Stomach (tissue), 4 donors: Measurements from ENCODE around the gene NCF4.

Experiments
- POLR2A ChIP-seq, 4 donors: fragments of 450-650 bp; IDR thresholded peaks; one replicate each; pipeline ENCODE4 v1.6.1; 2016; ENCODE audit warnings: antibody characterized with exemption in 4 of 4, control low read depth in 2 of 4, mild to moderate bottlenecking in 1 of 4, moderate library complexity in 1 of 4
- POLR2AphosphoS5 ChIP-seq, 3 donors: sonication (generic); formaldehyde crosslinking; IDR thresholded peaks; one replicate each; pipeline ENCODE4 v1.6.1; 2016; ENCODE audit warnings: antibody characterized with exemption in 3 of 3
- TF ChIP-seq, protein P1 (sequence below), 7 experiments: fragments of 450-650 bp in 4 of 7; fragments of 200-600 bp in 3 of 7; sonication (generic) in 3 of 7; IDR thresholded peaks; one replicate each; pipeline ENCODE4 v1.5.1; 2016 to 2019; ENCODE audit warnings: antibody characterized with exemption in 7 of 7, control low read depth in 2 of 7, mild to moderate bottlenecking in 1 of 7

DNA sequence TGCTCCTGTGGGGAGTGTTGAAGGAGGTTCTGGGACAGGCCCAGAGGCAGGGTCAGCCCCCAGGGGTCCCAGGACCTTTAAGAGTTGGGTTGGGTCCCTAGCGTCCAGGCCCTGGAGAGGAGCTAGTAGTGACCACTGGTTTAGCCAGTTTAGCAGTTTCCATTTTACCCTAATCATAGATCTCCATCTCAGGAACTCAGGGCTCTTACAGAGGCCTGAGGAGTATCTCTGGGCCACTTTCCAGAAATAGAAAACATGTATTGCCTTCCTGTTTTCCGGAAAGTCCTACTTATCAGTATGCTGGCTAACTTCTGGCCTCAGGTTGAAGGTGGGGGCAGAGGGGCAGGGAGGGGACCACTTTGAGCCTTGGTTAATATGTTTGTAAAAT lies 13.5 kb downstream of the NCF4 start:
- TF ChIP-seq, protein P1, sequence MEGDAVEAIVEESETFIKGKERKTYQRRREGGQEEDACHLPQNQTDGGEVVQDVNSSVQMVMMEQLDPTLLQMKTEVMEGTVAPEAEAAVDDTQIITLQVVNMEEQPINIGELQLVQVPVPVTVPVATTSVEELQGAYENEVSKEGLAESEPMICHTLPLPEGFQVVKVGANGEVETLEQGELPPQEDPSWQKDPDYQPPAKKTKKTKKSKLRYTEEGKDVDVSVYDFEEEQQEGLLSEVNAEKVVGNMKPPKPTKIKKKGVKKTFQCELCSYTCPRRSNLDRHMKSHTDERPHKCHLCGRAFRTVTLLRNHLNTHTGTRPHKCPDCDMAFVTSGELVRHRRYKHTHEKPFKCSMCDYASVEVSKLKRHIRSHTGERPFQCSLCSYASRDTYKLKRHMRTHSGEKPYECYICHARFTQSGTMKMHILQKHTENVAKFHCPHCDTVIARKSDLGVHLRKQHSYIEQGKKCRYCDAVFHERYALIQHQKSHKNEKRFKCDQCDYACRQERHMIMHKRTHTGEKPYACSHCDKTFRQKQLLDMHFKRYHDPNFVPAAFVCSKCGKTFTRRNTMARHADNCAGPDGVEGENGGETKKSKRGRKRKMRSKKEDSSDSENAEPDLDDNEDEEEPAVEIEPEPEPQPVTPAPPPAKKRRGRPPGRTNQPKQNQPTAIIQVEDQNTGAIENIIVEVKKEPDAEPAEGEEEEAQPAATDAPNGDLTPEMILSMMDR (IDR thresholded peaks at IDR 0.05), result no peak
- TF ChIP-seq POLR2AphosphoS5 (IDR thresholded peaks at IDR 0.05) (no peak), POLR2A (IDR thresholded peaks at IDR 0.05) (no peak)
